GM12873 (cell line): ENCODE measurements around the gene NBEAL1.

Experiments
- CTCF ChIP-seq: IDR thresholded peaks from 2 replicates; pipeline ENCODE4 v1.5.1; 2012; ENCODE audit warnings: low read depth, mild to moderate bottlenecking, moderate library complexity, low read length, control low read depth; ENCODE audit not compliant: insufficient read depth; ENCODE audit errors: missing control alignments

Gene NBEAL1

GRCh38 chr2:203030991-203031390 is 16.3 kb downstream of the NBEAL1 start:
- no peak for TF ChIP-seq CTCF

GRCh38 chr2:203033395-203033794 is 18.7 kb downstream of the NBEAL1 start:
- TF ChIP-seq CTCF, result no peak

- TF ChIP-seq CTCF, result no peak
These were observed 21.3 kb downstream of the NBEAL1 start for GRCh38 chr2:203035879-203036470.

- no peak for TF ChIP-seq CTCF
These were observed 22.4 kb downstream of the NBEAL1 start for GRCh38 chr2:203037026-203037425.

GRCh38 chr2:203038586-203038985 is 23.9 kb downstream of the NBEAL1 start:
- no peak for TF ChIP-seq CTCF

- TF ChIP-seq CTCF, result no peak
These were observed 26.4 kb downstream of the NBEAL1 start for GRCh38 chr2:203040966-203041521.

GRCh38 chr2:203042178-203042577 is 27.5 kb downstream of the NBEAL1 start:
- no peak for TF ChIP-seq CTCF
